Pancreas (tissue), 10 donors: ENCODE results near the gene NAT16. TPM values are rescaled to one million over a fixed set of nuclear protein-coding genes. Genes with fewer than 3 reads are reported as not detected.

Experiments used
- ATAC-seq, 4 donors: fragments of 200-7000 bp; cut with Tn5 transposase; one replicate each; pipeline versions ENCODE4 v1.8.0 to v1.9.1; 2020; ENCODE audit warnings: mild to moderate bottlenecking in 4 of 4, moderate library complexity in 4 of 4
- DNase-seq, 6 donors: peaks; one replicate each; pipeline ENCODE4 v3.0.0-alpha.2; 2020
- FAIRE-seq: peaks from 2 replicates; lab custom pipeline; 2012; peaks lifted over from hg19 to GRCh38; lab: Jason Lieb, UNC
- H3K27ac ChIP-seq, 4 donors: fragments of 200-600 bp; sonication (generic); 1 replicate in 3 of 4; 2 replicates in 1 of 4; pipeline versions ENCODE4 v1.5.0 to v1.8.0; 2020
- H3K27me3 ChIP-seq, 4 donors: fragments of 200-600 bp; one replicate each; pipeline ENCODE4 v1.8.0; 2021
- H3K36me3 ChIP-seq, 3 donors: fragments of 200-600 bp; sonication (generic) in 1 of 3; one replicate each; pipeline versions ENCODE4 v1.5.0 to v1.8.0; 2020 to 2021
- H3K4me1 ChIP-seq, 3 donors: fragments of 200-600 bp; one replicate each; pipeline ENCODE4 v1.8.0; 2021
- H3K4me3 ChIP-seq, 4 donors: fragments of 200-600 bp; sonication (generic) in 2 of 4; one replicate each; pipeline versions ENCODE4 v1.5.0 to v1.8.0; 2020 to 2021
- H3K9me3 ChIP-seq, 4 donors: fragments of 200-600 bp; one replicate each; pipeline ENCODE4 v1.8.0; 2021
- CTCF ChIP-seq, 4 donors: fragments of 200-600 bp; sonication (generic) in 3 of 4; IDR thresholded peaks; one replicate each; pipeline versions ENCODE4 v1.5.0 to v1.8.0; 2021; ENCODE audit warnings: antibody characterized with exemption in 4 of 4
- WGBS, 2 donors: extraction: QIAGEN DNeasy Blood & Tissue Kit; methylation state at CpG; one replicate each; pipeline ENCODE4 v1.1.7; 2013; 5-methylcytosine and 5-hydroxymethylcytosine counted together
- intact Hi-C, 3 donors: fragments of 100-400 bp; cut with DNase I; formaldehyde crosslinking; loops; one replicate each; pipeline versions ENCODE4 v1.11.1 to v1.14.2; 2022
- polyA plus RNA-seq, 2 donors: library from polyadenylated mRNA; stranded (reverse); fragments of 200-250 nt; gene quantifications; one replicate each; pipeline ENCODE4 v1.2.3, GENCODE V29; 2013
- total RNA-seq, 6 donors: library from RNA; stranded (reverse); fragmentation: NEBNext Ultra II Directional in 4 of 6; extraction: Animal tissue kit (Norgen Biotek cat#: 25700) in 4 of 6; gene quantifications; one replicate each; pipeline versions ENCODE4 v1.2.1 to v1.2.4, GENCODE V29; 2021 to 2023
- donor health status: healthy with polysubstance abuse.
- donor health status: DM: no; HTN: no; CAD: no; lungs with moderate emphysema.
- donor health status: DM: no; HTN: no; CAD: no.
- donor health status: control.
- donor health status: control.
- donor health status: Bipolar disorder and iron deficiency.
- donor health status: DM: yes; HTN: yes; CAD: no.
- donor health status: DM: no; HTN: no; CAD: no.
- donor health status: DM: no; HTN: no; CAD: no.
- donor health status: DM: yes; HTN: yes; CAD: no.

The NAT16 gene
- total and polyA plus RNA-seq, 8 donors, result 0.19 to 3.6 (median 0.49) TPM; not detected in 1

GRCh38 chr7:101154693-101155102, 25.4 kb downstream of the NAT16 start:
- intact Hi-C loops, result no loop called here
- H3K27ac ChIP-seq, result no peak overlapping the region
- peak; percentile 13 to 65 (median 48) for ATAC-seq

GRCh38 chr7:101153969-101154692, 26.0 kb downstream of the NAT16 start, which contains the start of gene AP1S1:
Gene AP1S1, plus strand, starts transcription at chr7:101154476. Its CDS starts 39 bp downstream, at chr7:101154515.
- 2 to 3% methylated on average over 39 to 50 of the region's 51 CpGs for WGBS, 2 donors
- no peak for TF ChIP-seq CTCF (IDR thresholded peaks at IDR 0.05)
- Histone ChIP-seq H3K4me1 (no peaks in the 10 kb centered on the region), H3K4me3 (peak within 1 kb of the TSS; percentile 63 to 95 (median 74)), H3K27ac (no peak within 1 kb of the TSS), H3K9me3 (no peaks in the 10 kb centered on the region), H3K27me3 (no peaks in the 10 kb centered on the region), H3K36me3 (peaks cover 0 to 1% (median 0%) of the 10 kb centered on the region in 3 donors)
- ATAC-seq (peak; percentile 98 to 99 (median 98)), FAIRE-seq (no peak), DNase-seq (peak; percentile 95 to 98 (median 96))
- intact Hi-C loops, result no loop called here

More at GRCh38 chr7:101154693-101155102, 25.4 kb downstream of the NAT16 start:
- no peaks in the 10 kb centered on the region for H3K9me3 ChIP-seq
- peak in 1 of 6 donors; percentile 78 for DNase-seq
- no peaks in the 10 kb centered on the region for H3K4me1 ChIP-seq
- H3K27me3 ChIP-seq, result no peaks in the 10 kb centered on the region
- H3K36me3 ChIP-seq, result peaks cover 0 to 6% (median 0%) of the 10 kb centered on the region in 3 donors
- H3K4me3 ChIP-seq, result peak overlapping the region; percentile 63 to 95 (median 74)
- WGBS, 2 donors, result 0 to 1% methylated on average over 26 to 33 of the region's 34 CpGs
- no peak for FAIRE-seq
- no peak for TF ChIP-seq CTCF (IDR thresholded peaks at IDR 0.05)

GRCh38 chr7:101151908-101152651, 28.0 kb downstream of the NAT16 start:
- no peak overlapping the region for H3K27ac ChIP-seq
- no peak for FAIRE-seq
- H3K36me3 ChIP-seq, result no peaks in the 10 kb centered on the region
- no peak for ATAC-seq
- H3K4me1 ChIP-seq, result no peaks in the 10 kb centered on the region
- H3K27me3 ChIP-seq, result no peaks in the 10 kb centered on the region
- no peak overlapping the region for H3K4me3 ChIP-seq
- intact Hi-C loops, result no loop called here
- H3K9me3 ChIP-seq, result no peaks in the 10 kb centered on the region
- no peak for TF ChIP-seq CTCF (IDR thresholded peaks at IDR 0.05)
- DNase-seq, result no peak
- WGBS, 2 donors, result 63 to 76% methylated on average over 2 of the region's 2 CpGs

- no peak for ATAC-seq
- peaks cover 0 to 4% (median 0%) of the 10 kb centered on the region in 3 donors for H3K4me1 ChIP-seq
- H3K27ac ChIP-seq, result no peak overlapping the region
- WGBS, 2 donors, result 87 to 93% methylated on average over 4 of the region's 4 CpGs
- peaks cover 0 to under 1% (median 0%) of the 10 kb centered on the region in 4 donors for H3K27me3 ChIP-seq
- no peaks in the 10 kb centered on the region for H3K9me3 ChIP-seq
- no peak for TF ChIP-seq CTCF (IDR thresholded peaks at IDR 0.05)
- H3K36me3 ChIP-seq, result no peaks in the 10 kb centered on the region
- H3K4me3 ChIP-seq, result no peak overlapping the region
- intact Hi-C loops, result loop anchor here in 2 of 3 donors (10.0 kb wide), 2 partner anchors 54 to 134 kb away; no protein-coding TSS in a partner anchor
- DNase-seq, result no peak
- FAIRE-seq, result no peak
Measured at GRCh38 chr7:101140746-101141382, 39.2 kb downstream of the NAT16 start.
